GM12892 (cell line): ENCODE results near the gene MGLL.

Experiments
- POLR2A ChIP-seq: IDR thresholded peaks from 2 replicates; pipeline ENCODE4 v1.6.1; 2011; ENCODE audit warnings: low read depth, low read length, control low read depth
- POLR2AphosphoS5 ChIP-seq: IDR thresholded peaks from 2 replicates; pipeline ENCODE4 v1.6.1; 2011; ENCODE audit warnings: low read depth, low read length, control low read depth
- TAF1 ChIP-seq: IDR thresholded peaks from 2 replicates; pipeline ENCODE4 v1.6.1; 2011; ENCODE audit warnings: low read depth, mild to moderate bottlenecking, control low read depth, low read length, borderline replicate concordance

DNA sequence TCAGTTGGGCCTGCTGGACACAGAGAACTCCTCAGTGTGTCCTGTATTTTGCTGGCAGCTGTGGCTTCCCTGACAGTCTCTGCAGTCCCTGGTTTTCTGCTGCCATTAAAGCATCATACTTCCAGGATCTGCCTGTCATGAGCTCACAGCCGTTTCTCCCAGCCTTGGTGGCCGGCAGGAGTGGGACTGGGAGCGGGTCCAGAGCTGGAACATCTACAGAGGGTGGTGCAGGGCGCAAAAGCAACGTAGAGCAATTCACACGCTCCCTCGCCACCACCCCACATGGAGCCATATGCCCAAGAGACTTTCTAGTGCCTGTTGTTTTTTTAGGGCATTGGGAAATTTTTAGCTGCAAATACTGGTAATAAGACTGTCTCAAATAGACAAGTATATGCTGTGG is 116.0 kb downstream of the MGLL start:
- TF ChIP-seq POLR2A (no peak), POLR2AphosphoS5 (no peak), TAF1 (no peak)
